Testis (tissue), 3 donors: ENCODE results near the gene ADGRE1. TPM values are rescaled to one million over a fixed set of nuclear protein-coding genes. Genes with fewer than 3 reads are reported as not detected.

Source experiments
- DNase-seq: peaks from one replicate; pipeline ENCODE4 v3.0.0-alpha.2; 2019
- H3K27ac ChIP-seq, 2 donors: fragments of 200-600 bp; sonication (generic); one replicate each; pipeline ENCODE4 v1.5.1; 2019
- H3K27me3 ChIP-seq: fragments of 200-600 bp; sonication (generic); one replicate; pipeline ENCODE4 v1.5.1; 2019
- H3K36me3 ChIP-seq: fragments of 200-600 bp; sonication (generic); one replicate; pipeline ENCODE4 v1.5.1; 2017; ENCODE audit warnings: low read depth; ENCODE audit errors: missing control alignments
- H3K4me1 ChIP-seq: fragments of 200-600 bp; sonication (generic); one replicate; pipeline ENCODE4 v1.5.1; 2019
- H3K4me3 ChIP-seq, 2 donors: fragments of 200-600 bp; sonication (generic); one replicate each; pipeline ENCODE4 v1.5.1; 2017 to 2019
- H3K9me3 ChIP-seq: fragments of 200-600 bp; sonication (generic); one replicate; pipeline ENCODE4 v1.5.1; 2017
- POLR2A ChIP-seq: fragments of 450-650 bp; IDR thresholded peaks from one replicate; pipeline ENCODE4 v1.6.1; 2017; ENCODE audit warnings: antibody characterized with exemption, mild to moderate bottlenecking, moderate library complexity
- WGBS, 2 donors: methylation state at CpG; one replicate each; pipeline ENCODE4 v1.1.5; 2018; 5-methylcytosine and 5-hydroxymethylcytosine counted together
- intact Hi-C: fragments of 100-400 bp; cut with DNase I; formaldehyde crosslinking; loops from one replicate; pipeline ENCODE4 v1.15.1; 2023; ENCODE audit warnings: low total_unique reads
- polyA plus RNA-seq: library from polyadenylated mRNA; stranded (reverse); fragments of 350-450 nt; fragmentation: Illumina TruSeq; extraction: RNeasy Lipid Tissue Mini Kit (QIAGEN cat#74804); gene quantifications from one replicate; pipeline ENCODE4 v1.2.3, GENCODE V29; 2014; ENCODE audit warnings: low read depth, low replicate concordance; ENCODE audit not compliant: insufficient read depth
- total RNA-seq, 2 donors: library from RNA; depleted of rRNA; stranded (reverse); fragments of >200 nt; gene quantifications; one replicate each; pipeline ENCODE4 v1.2.3, GENCODE V29; 2016
- TF ChIP-seq, protein P1 (sequence below), 3 experiments: fragments of 450-650 bp in 2 of 3; fragments of 200-600 bp in 1 of 3; sonication (generic) in 1 of 3; IDR thresholded peaks; one replicate each; pipeline ENCODE4 v1.5.1; 2016 to 2019; ENCODE audit warnings: antibody characterized with exemption in 3 of 3, mild to moderate bottlenecking in 2 of 3, moderate library complexity in 1 of 3

The ADGRE1 gene
- total and polyA plus RNA-seq, 3 donors from 2014 or later = 1.4 to 5.0 (median 1.5) TPM

DNA sequence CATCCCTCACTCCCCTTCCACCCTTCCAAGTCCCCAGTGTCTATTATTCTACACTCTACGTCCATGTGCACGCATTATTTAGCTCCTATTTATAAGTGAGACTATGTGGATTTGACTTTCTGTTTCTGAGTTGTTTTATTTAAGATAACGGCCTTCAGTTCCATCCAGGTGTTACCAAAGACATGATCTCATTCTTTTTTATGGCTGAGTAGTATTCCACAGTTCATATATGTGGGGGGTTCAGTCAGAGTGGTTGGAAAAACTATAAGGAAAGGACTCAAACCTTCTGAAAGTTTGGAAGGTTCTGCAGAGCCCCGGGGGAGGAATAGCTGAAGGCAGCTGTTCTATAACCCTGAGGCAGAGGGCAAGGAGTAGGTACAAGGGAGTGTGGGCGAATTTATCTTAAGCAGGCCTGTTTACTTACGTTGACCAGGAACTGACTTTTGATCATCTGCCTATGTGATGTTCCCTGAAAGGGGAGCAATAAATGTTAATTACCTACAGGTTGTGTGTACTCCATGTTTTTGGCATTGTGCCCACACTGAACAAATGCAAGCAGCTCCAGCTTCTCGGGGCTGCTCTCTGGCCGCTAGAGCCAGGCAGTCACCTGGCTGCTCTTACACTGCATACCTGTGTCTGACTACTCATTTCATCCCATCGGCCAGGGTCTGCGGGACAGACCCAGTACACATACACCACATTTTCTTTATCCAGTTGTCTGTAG lies 13.5 kb upstream of the ADGRE1 start:
- Histone ChIP-seq H3K36me3 (no peaks in the 10 kb centered on the region), H3K4me1 (no peaks in the 10 kb centered on the region), H3K9me3 (no peaks in the 10 kb centered on the region), H3K27me3 (no peaks in the 10 kb centered on the region), H3K4me3 (no peak overlapping the region), H3K27ac (no peak overlapping the region)
- intact Hi-C loops = no loop called here
- TF ChIP-seq, protein P1, sequence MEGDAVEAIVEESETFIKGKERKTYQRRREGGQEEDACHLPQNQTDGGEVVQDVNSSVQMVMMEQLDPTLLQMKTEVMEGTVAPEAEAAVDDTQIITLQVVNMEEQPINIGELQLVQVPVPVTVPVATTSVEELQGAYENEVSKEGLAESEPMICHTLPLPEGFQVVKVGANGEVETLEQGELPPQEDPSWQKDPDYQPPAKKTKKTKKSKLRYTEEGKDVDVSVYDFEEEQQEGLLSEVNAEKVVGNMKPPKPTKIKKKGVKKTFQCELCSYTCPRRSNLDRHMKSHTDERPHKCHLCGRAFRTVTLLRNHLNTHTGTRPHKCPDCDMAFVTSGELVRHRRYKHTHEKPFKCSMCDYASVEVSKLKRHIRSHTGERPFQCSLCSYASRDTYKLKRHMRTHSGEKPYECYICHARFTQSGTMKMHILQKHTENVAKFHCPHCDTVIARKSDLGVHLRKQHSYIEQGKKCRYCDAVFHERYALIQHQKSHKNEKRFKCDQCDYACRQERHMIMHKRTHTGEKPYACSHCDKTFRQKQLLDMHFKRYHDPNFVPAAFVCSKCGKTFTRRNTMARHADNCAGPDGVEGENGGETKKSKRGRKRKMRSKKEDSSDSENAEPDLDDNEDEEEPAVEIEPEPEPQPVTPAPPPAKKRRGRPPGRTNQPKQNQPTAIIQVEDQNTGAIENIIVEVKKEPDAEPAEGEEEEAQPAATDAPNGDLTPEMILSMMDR (IDR thresholded peaks at IDR 0.05) = no peak
- no peak for TF ChIP-seq POLR2A
- DNase-seq = no peak
- 81 to 86% methylated on average over 10 of the region's 10 CpGs for WGBS, 2 donors

- no peak for DNase-seq
- no peaks in the 10 kb centered on the region for H3K36me3 ChIP-seq
- no peaks in the 10 kb centered on the region for H3K9me3 ChIP-seq
- no peaks in the 10 kb centered on the region for H3K27me3 ChIP-seq
- H3K4me1 ChIP-seq = no peaks in the 10 kb centered on the region
- intact Hi-C loops = no loop called here
- WGBS, 2 donors = 84 to 93% methylated on average over 2 of the region's 2 CpGs
- no peak overlapping the region for H3K4me3 ChIP-seq
- no peak overlapping the region for H3K27ac ChIP-seq
- TF ChIP-seq, protein P1 (IDR thresholded peaks at IDR 0.05) = no peak
- no peak for TF ChIP-seq POLR2A
These were observed 12.2 kb upstream of the ADGRE1 start for GRCh38 chr19:6875218-6875617.

DNA sequence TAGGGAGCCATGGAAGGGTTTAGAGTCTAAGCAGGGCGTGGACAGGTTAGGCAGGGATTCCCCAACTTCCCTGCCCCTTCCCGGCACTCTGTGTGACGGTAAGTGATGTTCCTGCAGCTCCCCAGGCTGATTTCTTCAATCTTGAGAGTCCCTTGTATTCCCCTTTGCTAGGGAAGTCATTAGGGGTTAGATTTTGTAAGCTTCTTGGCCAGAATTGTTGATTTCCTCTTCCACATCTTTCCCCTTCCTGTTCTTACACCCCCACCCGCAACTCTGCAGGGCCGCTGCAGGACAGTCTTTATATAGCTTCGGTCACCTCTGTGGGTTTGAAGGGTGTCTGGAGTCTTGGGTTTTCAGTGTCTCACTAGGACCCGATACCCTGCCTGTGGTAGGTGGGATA lies 10.6 kb upstream of the ADGRE1 start:
- Histone ChIP-seq H3K36me3 (no peaks in the 10 kb centered on the region), H3K9me3 (no peaks in the 10 kb centered on the region), H3K27me3 (no peaks in the 10 kb centered on the region), H3K4me3 (no peak overlapping the region), H3K4me1 (no peaks in the 10 kb centered on the region), H3K27ac (no peak overlapping the region)
- DNase-seq = no peak
- TF ChIP-seq POLR2A = no peak
- TF ChIP-seq, protein P1 (IDR thresholded peaks at IDR 0.05) = no peak
- WGBS, 2 donors = 68 to 84% methylated on average over 7 of the region's 7 CpGs
- intact Hi-C loops = no loop called here

- H3K27me3 ChIP-seq = no peaks in the 10 kb centered on the region
- no peak overlapping the region for H3K4me3 ChIP-seq
- H3K4me1 ChIP-seq = no peaks in the 10 kb centered on the region
- no peaks in the 10 kb centered on the region for H3K36me3 ChIP-seq
- no peaks in the 10 kb centered on the region for H3K9me3 ChIP-seq
- intact Hi-C loops = no loop called here
- DNase-seq = no peak
- TF ChIP-seq POLR2A = no peak
- TF ChIP-seq, protein P1 (IDR thresholded peaks at IDR 0.05) = no peak
- no peak overlapping the region for H3K27ac ChIP-seq
- WGBS, 2 donors = 87 to 88% methylated on average over 4 of the region's 4 CpGs
These were observed 9.6 kb upstream of the ADGRE1 start for GRCh38 chr19:6877766-6878165.

GRCh38 chr19:6886277-6886897 lies 992 bp upstream of the ADGRE1 start:
- 76 to 80% methylated on average over 6 to 7 of the region's 7 CpGs for WGBS, 2 donors
- TF ChIP-seq, protein P1 (IDR thresholded peaks at IDR 0.05) = no peak
- no peak for TF ChIP-seq POLR2A
- intact Hi-C loops = no loop called here

More at GRCh38 chr19:6886277-6886897, 992 bp upstream of the ADGRE1 start:
- no peaks in the 10 kb centered on the region for H3K27me3 ChIP-seq
- no peak overlapping the region for H3K4me3 ChIP-seq
- no peaks in the 10 kb centered on the region for H3K9me3 ChIP-seq
- no peaks in the 10 kb centered on the region for H3K4me1 ChIP-seq
- H3K27ac ChIP-seq = no peak overlapping the region
- H3K36me3 ChIP-seq = no peaks in the 10 kb centered on the region
- no peak for DNase-seq
